IMR-90 (cell line): Measurements from ENCODE around the gene RFTN1. TPM values are rescaled to one million over a fixed set of nuclear protein-coding genes. Genes with fewer than 3 reads are reported as not detected.

Experiments used
- ATAC-seq: fragments of 200-7000 bp; cut with Tn5 transposase; 2 replicates; pipeline ENCODE4 v1.9.1; 2020; ENCODE audit warnings: low read depth, mild to moderate bottlenecking, moderate library complexity
- BruUV-seq: library from RNA; stranded (reverse); fragments of 400-500 nt; replicated peaks from 2 replicates; lab custom pipeline; 2021; lab: Mats Ljungman, UMichigan
- CTCF ChIA-PET: fragments of 300-600 bp; formaldehyde crosslinking; extraction: SDS; loops from one replicate; lab custom pipeline; 2021; ENCODE audit warnings: antibody characterized with exemption; lab: Yijun Ruan, JAX
- POLR2A ChIA-PET: fragments of 300-600 bp; sonication (Branson Sonifier 250); formaldehyde crosslinking; loops from one replicate; lab custom pipeline; 2022; ENCODE audit warnings: antibody characterized with exemption; ENCODE audit not compliant: unreplicated experiment; lab: Charles Lee
- DNase-seq: peaks from one replicate; pipeline ENCODE4 v3.0.0; 2013
- H2AFZ ChIP-seq: replicated peaks from 2 replicates; pipeline ENCODE3; 2013; ENCODE audit warnings: low read length, mild to moderate bottlenecking; ENCODE audit not compliant: poor library complexity
- H2AK5ac ChIP-seq: 2 replicates; pipeline ENCODE4 v1.6.1; 2013; ENCODE audit warnings: low read depth, low read length, inconsistent platforms
- H2AK9ac ChIP-seq: replicated peaks from 2 replicates; pipeline ENCODE3; 2013; ENCODE audit warnings: mild to moderate bottlenecking, low read depth, low read length, moderate library complexity; ENCODE audit not compliant: poor library complexity
- H2BK120ac ChIP-seq: 2 replicates; pipeline ENCODE4 v1.6.1; 2013; ENCODE audit warnings: low read depth, low read length, inconsistent platforms
- H2BK15ac ChIP-seq: 3 replicates; pipeline ENCODE4 v1.6.1; 2013; ENCODE audit warnings: low read depth, low read length, inconsistent platforms
- H2BK20ac ChIP-seq: 2 replicates; pipeline ENCODE4 v1.6.1; 2013; ENCODE audit warnings: low read depth, mild to moderate bottlenecking, inconsistent platforms, low read length, moderate library complexity
- H2BK5ac ChIP-seq: 2 replicates; pipeline ENCODE4 v1.6.1; 2013; ENCODE audit warnings: mild to moderate bottlenecking, low read depth, low read length, inconsistent platforms; ENCODE audit not compliant: poor library complexity, severe bottlenecking
- H3K14ac ChIP-seq: replicated peaks from 2 replicates; pipeline ENCODE4 v1.6.1; 2013; ENCODE audit warnings: low read depth, low read length, inconsistent platforms
- H3K18ac ChIP-seq: 2 replicates; pipeline ENCODE4 v1.6.1; 2013; ENCODE audit warnings: low read depth, low read length, control low read depth
- H3K23ac ChIP-seq: 2 replicates; pipeline ENCODE4 v1.6.1; 2013; ENCODE audit warnings: low read depth, low read length, inconsistent platforms
- H3K27ac ChIP-seq: 2 replicates; pipeline ENCODE4 v1.5.1; 2013; ENCODE audit warnings: mild to moderate bottlenecking, control low read depth, low read length; ENCODE audit not compliant: insufficient read depth
- H3K27me3 ChIP-seq: 2 replicates; pipeline ENCODE4 v1.6.1; 2013; ENCODE audit warnings: low read length; ENCODE audit not compliant: control insufficient read depth, insufficient read depth
- H3K36me3 ChIP-seq: 2 replicates; pipeline ENCODE4 v1.6.1; 2013; ENCODE audit warnings: low read length, mixed read lengths; ENCODE audit not compliant: control insufficient read depth, insufficient read depth
- H3K4ac ChIP-seq: 2 replicates; pipeline ENCODE4 v1.6.1; 2013; ENCODE audit warnings: low read depth, low read length, inconsistent platforms
- H3K4me1 ChIP-seq: 2 replicates; pipeline ENCODE4 v1.6.1; 2013; ENCODE audit warnings: low read length, mixed read lengths; ENCODE audit not compliant: control insufficient read depth, insufficient read depth
- H3K4me2 ChIP-seq: 2 replicates; pipeline ENCODE4 v1.6.1; 2013; ENCODE audit warnings: low read depth, mild to moderate bottlenecking, control low read depth, low read length, moderate library complexity
- H3K4me3 ChIP-seq: 2 replicates; pipeline ENCODE4 v1.5.1; 2013; ENCODE audit warnings: low read depth, mild to moderate bottlenecking, control low read depth, low read length, moderate library complexity; ENCODE audit not compliant: insufficient read depth
- H3K56ac ChIP-seq: 2 replicates; pipeline ENCODE4 v1.6.1; 2013; ENCODE audit warnings: low read length, inconsistent platforms; ENCODE audit not compliant: insufficient read depth; ENCODE audit errors: extremely low read depth
- H3K79me1 ChIP-seq, 2 experiments: 2 replicates each; pipeline ENCODE4 v1.6.1; 2013; ENCODE audit warnings: low read length in 2 of 2, inconsistent platforms in 1 of 2, low read depth in 1 of 2
- H3K9ac ChIP-seq: 2 replicates; pipeline ENCODE4 v1.6.1; 2013; ENCODE audit warnings: low read depth, low read length, control low read depth
- H3K9me1 ChIP-seq: 2 replicates; pipeline ENCODE4 v1.6.1; 2013; ENCODE audit warnings: low read length, inconsistent platforms; ENCODE audit not compliant: insufficient read depth
- H3K9me3 ChIP-seq: 2 replicates; pipeline ENCODE4 v1.6.1; 2013; ENCODE audit warnings: low read length; ENCODE audit not compliant: control insufficient read depth, insufficient read depth
- H4K20me1 ChIP-seq: 2 replicates; pipeline ENCODE4 v1.6.1; 2013; ENCODE audit warnings: low read length, inconsistent platforms; ENCODE audit not compliant: insufficient read depth
- H4K5ac ChIP-seq: 2 replicates; pipeline ENCODE4 v1.6.1; 2013; ENCODE audit warnings: mild to moderate bottlenecking, low read depth, low read length, control low read depth
- H4K8ac ChIP-seq, 2 experiments: 2 replicates each; pipeline ENCODE4 v1.6.1; 2013; ENCODE audit warnings: low read depth in 2 of 2, low read length in 2 of 2, control low read depth in 1 of 2, inconsistent platforms in 1 of 2
- H4K91ac ChIP-seq: 2 replicates; pipeline ENCODE4 v1.6.1; 2013; ENCODE audit warnings: low read depth, low read length, inconsistent platforms; ENCODE audit not compliant: insufficient read depth
- CHD1 ChIP-seq: IDR thresholded peaks from 2 replicates; pipeline ENCODE4 v1.6.1; 2012; ENCODE audit warnings: low read depth, low read length, improper control_type of control experiment
- MAFK ChIP-seq: IDR thresholded peaks from 2 replicates; pipeline ENCODE4 v1.6.1; 2012; ENCODE audit warnings: low read depth, low read length, improper control_type of control experiment
- RFX5 ChIP-seq: IDR thresholded peaks from 2 replicates; pipeline ENCODE4 v1.8.0; 2012; ENCODE audit warnings: low read depth, mild to moderate bottlenecking, low read length, moderate library complexity
- WGBS, 2 experiments: methylation state at CpG; one replicate each; pipeline versions ENCODE4 v1.1.5 to v1.1.7; 2013; ENCODE audit warnings: missing lambda C conversion rate in 2 of 2; ENCODE audit not compliant: insufficient read length in 1 of 2; ENCODE audit errors: extremely low coverage in 2 of 2; 5-methylcytosine and 5-hydroxymethylcytosine counted together
- dilution Hi-C: fragments of 300-500 bp; cut with HindIII; formaldehyde crosslinking; loops from one replicate; pipeline ENCODE4 v1.14.3; 2018; ENCODE audit warnings: low sequenced_read_pairs; ENCODE audit not compliant: unreplicated experiment
- in situ Hi-C: fragments of 300-500 bp; cut with MboI; formaldehyde crosslinking; loops from 3 replicates; pipeline ENCODE4 v1.14.3; 2019; ENCODE audit warnings: low sequenced_read_pairs, inconsistent platforms, mixed read lengths
- intact Hi-C: fragments of 100-400 bp; cut with micrococcal nuclease; formaldehyde crosslinking; loops from 2 replicates; pipeline ENCODE4 v1.10.0; 2022
- polyA plus RNA-seq, 3 experiments: library from polyadenylated mRNA; depleted of rRNA; stranded (reverse); fragments of >200 nt; gene quantifications; 2 replicates each; pipeline ENCODE4 v1.2.3, GENCODE V29; 2012; ENCODE audit warnings: low replicate concordance in 1 of 3
- total RNA-seq: library from RNA; depleted of rRNA; stranded (reverse); fragments of >200 nt; gene quantifications from 2 replicates; pipeline ENCODE4 v1.2.3, GENCODE V29; 2012
- TF ChIP-seq, protein P1 (sequence below): fragments of 150-350 bp; IDR thresholded peaks from 2 replicates; pipeline ENCODE4 v1.6.1; 2017; ENCODE audit warnings: mild to moderate bottlenecking, antibody characterized with exemption, low read length, low read depth
- TF ChIP-seq, protein P2 (sequence below): fragments of 150-350 bp; IDR thresholded peaks from 2 replicates; pipeline ENCODE4 v1.6.1; 2016; ENCODE audit warnings: low read depth, mild to moderate bottlenecking, low read length, moderate library complexity, borderline replicate concordance

Gene RFTN1
- total and polyA plus RNA-seq, 2 of the 4 experiments (the other 2 are of a cell fraction) = 45.0 to 52.0 TPM

DNA sequence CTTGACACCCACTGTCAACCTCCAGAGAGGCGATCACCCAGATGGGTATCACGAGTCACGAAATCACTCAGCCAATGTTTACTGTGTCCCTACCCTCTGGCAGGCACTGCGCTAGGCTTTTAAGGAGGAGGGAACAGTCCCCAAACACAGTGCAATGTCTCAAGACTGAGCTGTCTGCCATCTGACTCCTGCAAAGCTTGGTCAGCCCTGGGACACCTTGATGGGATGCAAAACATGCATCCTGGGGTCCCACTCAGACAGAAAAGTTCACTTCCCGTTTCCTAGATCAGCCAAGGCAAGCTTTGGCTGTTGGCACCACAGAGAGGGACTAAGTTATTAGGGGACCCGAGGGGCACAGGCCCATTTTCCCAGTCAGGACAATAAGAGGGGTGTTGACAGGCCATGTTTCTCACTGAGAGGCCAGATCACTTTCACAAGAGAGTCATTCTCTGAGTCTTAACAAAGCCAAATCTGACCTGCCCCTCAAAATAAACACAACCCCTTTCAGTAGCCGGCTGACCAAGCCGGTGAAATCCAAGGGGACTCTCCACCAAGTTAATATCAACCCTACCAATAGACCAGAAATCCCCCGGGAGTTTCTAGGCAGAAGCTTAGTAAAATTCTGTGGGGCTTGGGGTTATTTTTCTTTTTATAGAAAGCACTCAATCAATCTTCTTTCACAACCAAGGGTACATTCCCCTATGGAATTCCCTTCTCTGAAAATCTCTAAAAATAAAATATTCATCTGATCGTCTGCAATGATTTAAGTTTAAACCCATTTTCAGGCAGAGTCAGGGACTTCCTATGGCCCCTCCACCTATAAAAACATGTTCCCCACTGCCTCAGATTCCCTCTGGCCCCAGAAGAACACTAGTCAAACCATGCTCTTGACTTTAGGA lies 3.5 kb downstream of the RFTN1 start:
- Histone ChIP-seq H3K4me2 (peak overlapping the region; percentile 57; the same call in 1 of the 2 replicates), H3K9ac (no peak overlapping the region), H2AK9ac (no peak overlapping the region), H3K27ac (no peak overlapping the region), H2BK120ac (no peak overlapping the region), H2BK15ac (no peak overlapping the region), H2BK20ac (no peak overlapping the region), H3K4me1 (peaks cover 17% of the 10 kb centered on the region), H2AFZ (no peak overlapping the region), H4K20me1 (peaks cover 67% of the 10 kb centered on the region), H3K18ac (no peak overlapping the region; the same call in 1 of the 2 replicates), H3K4me3 (no peak overlapping the region), H4K91ac (no peak overlapping the region), H4K8ac (no peak overlapping the region), H3K79me1 (peaks cover 23 to 82% of the 10 kb centered on the region in 2 experiments), H3K9me3 (no peaks in the 10 kb centered on the region), H2AK5ac (peak overlapping the region; percentile 69; the same call in 1 of the 2 replicates), H4K5ac (no peak overlapping the region; the same call in 1 of the 2 replicates), H2BK5ac (no peak overlapping the region), H3K36me3 (peaks cover 5% of the 10 kb centered on the region), H3K14ac (peak overlapping the region; percentile 64), H3K56ac (no peak overlapping the region), H3K4ac (peak overlapping the region; percentile 51), H3K27me3 (no peaks in the 10 kb centered on the region), H3K9me1 (peaks cover 27% of the 10 kb centered on the region), H3K23ac (peak overlapping the region; percentile 20; the same call in 1 of the 2 replicates)
- DNase-seq (no peak), ATAC-seq (no peak)
- ChIA-PET POLR2A (no interaction called here), CTCF (interaction anchor here (0.5 kb wide), 1 partner anchor 174 kb away, joined by 4 read pairs; no protein-coding TSS in a partner anchor)
- in situ Hi-C loops = no loop called here
- intact Hi-C loops = loop anchor here (5.0 kb wide), 2 partner anchors 33 to 123 kb away; no protein-coding TSS in a partner anchor
- no peak for TF ChIP-seq CHD1
- TF ChIP-seq MAFK = no peak
- TF ChIP-seq RFX5 = no peak
- TF ChIP-seq, protein P1, sequence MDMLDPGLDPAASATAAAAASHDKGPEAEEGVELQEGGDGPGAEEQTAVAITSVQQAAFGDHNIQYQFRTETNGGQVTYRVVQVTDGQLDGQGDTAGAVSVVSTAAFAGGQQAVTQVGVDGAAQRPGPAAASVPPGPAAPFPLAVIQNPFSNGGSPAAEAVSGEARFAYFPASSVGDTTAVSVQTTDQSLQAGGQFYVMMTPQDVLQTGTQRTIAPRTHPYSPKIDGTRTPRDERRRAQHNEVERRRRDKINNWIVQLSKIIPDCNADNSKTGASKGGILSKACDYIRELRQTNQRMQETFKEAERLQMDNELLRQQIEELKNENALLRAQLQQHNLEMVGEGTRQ = no peak
- TF ChIP-seq, protein P2, sequence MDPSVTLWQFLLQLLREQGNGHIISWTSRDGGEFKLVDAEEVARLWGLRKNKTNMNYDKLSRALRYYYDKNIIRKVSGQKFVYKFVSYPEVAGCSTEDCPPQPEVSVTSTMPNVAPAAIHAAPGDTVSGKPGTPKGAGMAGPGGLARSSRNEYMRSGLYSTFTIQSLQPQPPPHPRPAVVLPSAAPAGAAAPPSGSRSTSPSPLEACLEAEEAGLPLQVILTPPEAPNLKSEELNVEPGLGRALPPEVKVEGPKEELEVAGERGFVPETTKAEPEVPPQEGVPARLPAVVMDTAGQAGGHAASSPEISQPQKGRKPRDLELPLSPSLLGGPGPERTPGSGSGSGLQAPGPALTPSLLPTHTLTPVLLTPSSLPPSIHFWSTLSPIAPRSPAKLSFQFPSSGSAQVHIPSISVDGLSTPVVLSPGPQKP = no peak
- no TSS peak for BruUV-seq
- 100% methylated on average over 1 of the region's 10 CpGs; no CpG with 5 or more reads in 1 of the 2 experiments for WGBS, 2 experiments
- dilution Hi-C loops = no loop called here
